Measurements from ENCODE around the gene LRIT2. TPM values are rescaled to one million over a fixed set of nuclear protein-coding genes. Genes with fewer than 3 reads are reported as not detected.

LRIT2 gene
- total RNA-seq, 2 donors from 2014 or later = not detected

- H3K4me3 Mint-ChIP-seq = no peak overlapping the region
- H3K9me3 Mint-ChIP-seq = no peaks in the 10 kb centered on the region
Measured at GRCh38 chr10:84208023-84208422, 17.3 kb downstream of the LRIT2 start.

GRCh38 chr10:84205853-84206525 is 19.4 kb downstream of the LRIT2 start:
- Mint-ChIP-seq H3K4me3 (no peak overlapping the region), H3K4me1 (ENCODE audit: low read depth in 2 of 2) (peaks cover 0 to 5% of the 10 kb centered on the region in 2 donors), H3K27me3 (peaks cover 0 to 4% of the 10 kb centered on the region in 2 donors), H3K9me3 (no peaks in the 10 kb centered on the region), H3K27ac (no peak overlapping the region), H3K36me3 (no peaks in the 10 kb centered on the region)
- ATAC-seq (no peak), DNase-seq (ENCODE audit: low spot score) (peak; percentile 51)

More at GRCh38 chr10:84208023-84208422, 17.3 kb downstream of the LRIT2 start:
- H3K4me1 Mint-ChIP-seq (ENCODE audit: low read depth in 2 of 2) = peaks cover 0 to 5% of the 10 kb centered on the region in 2 donors
- DNase-seq (ENCODE audit: low spot score) (peak; percentile 45), ATAC-seq (no peak)
- H3K27ac Mint-ChIP-seq = no peak overlapping the region
- no peaks in the 10 kb centered on the region for H3K36me3 Mint-ChIP-seq
- peaks cover 0 to 4% of the 10 kb centered on the region in 2 donors for H3K27me3 Mint-ChIP-seq

DNA sequence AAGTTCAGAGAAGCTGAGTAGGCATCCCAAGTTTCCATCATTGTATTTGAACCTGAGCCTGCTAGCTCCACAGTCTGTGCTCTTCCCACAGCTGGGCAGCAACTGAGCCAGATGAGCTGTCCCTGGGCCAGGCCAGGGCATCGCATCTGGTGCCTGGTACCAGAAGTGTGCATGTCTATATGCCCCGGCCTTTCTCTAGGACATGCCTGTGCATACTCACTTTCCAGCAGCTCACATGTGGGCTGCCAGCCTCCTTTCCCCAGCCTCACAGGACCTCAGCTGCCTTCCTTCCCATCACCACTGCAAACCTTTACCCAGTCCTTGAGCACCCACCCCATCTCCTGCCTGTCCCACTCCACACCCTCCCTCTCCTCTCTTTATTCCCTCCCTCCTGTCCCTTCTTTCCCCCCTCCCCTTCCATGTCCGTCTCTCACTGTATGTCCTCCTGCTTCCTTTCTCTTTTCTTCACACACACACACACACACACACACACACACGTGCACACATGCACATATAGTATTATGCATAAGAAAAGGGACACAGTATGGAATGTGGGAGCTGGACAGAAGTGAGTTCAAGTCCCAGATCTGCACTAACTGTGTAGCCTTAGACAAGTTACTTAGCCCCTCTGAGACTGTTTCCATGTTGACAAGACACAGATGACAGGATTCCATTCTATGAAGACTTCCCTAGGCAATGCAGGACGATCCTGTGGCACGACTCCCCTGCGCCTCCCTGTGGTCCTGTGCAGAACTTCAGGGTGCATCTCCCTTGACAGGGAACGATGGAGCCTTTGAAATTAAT is 20.1 kb downstream of the LRIT2 start:
- Mint-ChIP-seq H3K4me1 (ENCODE audit: low read depth in 2 of 2) (peaks cover 0 to 5% of the 10 kb centered on the region in 2 donors), H3K4me3 (no peak overlapping the region), H3K27me3 (peaks cover 0 to 4% of the 10 kb centered on the region in 2 donors), H3K27ac (no peak overlapping the region), H3K36me3 (no peaks in the 10 kb centered on the region), H3K9me3 (no peaks in the 10 kb centered on the region)
- ATAC-seq (peak; percentile 68 to 74), DNase-seq (ENCODE audit: low spot score) (peak; percentile 64)

DNA sequence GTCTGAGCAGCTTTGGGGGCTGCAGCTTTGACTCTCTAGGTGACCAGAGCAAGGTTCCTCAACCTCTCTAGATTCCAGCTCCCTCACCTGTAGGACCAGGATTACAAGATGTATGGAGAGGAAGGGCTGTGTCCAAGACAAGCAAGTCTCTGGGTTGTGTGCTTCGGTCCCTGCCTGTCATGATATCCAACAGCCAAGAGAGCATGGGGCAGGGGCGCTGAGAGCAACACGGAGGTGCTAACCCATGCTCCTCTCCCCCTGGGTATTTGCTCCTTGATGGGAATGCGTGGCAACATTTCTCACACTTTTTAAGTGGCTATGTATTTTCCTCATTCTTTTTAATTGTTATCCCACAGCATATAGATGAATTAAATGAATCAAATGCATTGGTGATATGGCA is 20.7 kb downstream of the LRIT2 start:
- DNase-seq (ENCODE audit: low spot score) = peak; percentile 20
- Mint-ChIP-seq H3K36me3 (no peaks in the 10 kb centered on the region), H3K4me1 (ENCODE audit: low read depth in 2 of 2) (peaks cover 0 to 5% of the 10 kb centered on the region in 2 donors), H3K4me3 (no peak overlapping the region), H3K27ac (no peak overlapping the region), H3K9me3 (no peaks in the 10 kb centered on the region), H3K27me3 (peaks cover 0 to 4% of the 10 kb centered on the region in 2 donors)
- no peak for ATAC-seq

DNA sequence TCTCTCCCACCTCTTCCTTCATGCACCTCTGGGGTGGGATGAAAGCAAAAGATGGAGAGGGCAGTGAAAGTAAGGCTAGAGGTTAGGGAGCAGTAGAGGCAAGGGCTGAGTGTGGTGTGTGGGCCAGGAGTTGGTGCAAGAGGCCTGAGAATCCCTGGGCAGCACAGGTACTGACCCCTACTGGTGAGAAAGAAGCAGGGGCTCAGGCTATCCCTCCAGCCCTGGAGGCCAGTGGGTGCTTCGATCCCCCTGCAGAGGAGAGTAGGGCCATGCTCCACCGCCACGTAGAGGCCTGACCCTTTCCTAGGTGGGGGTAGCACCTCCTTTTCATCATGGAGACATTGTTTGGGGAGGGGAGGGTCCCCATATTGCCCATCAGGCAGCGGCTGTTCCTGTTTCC is 21.2 kb downstream of the LRIT2 start:
- peaks cover 0 to 4% of the 10 kb centered on the region in 2 donors for H3K27me3 Mint-ChIP-seq
- no peak overlapping the region for H3K4me3 Mint-ChIP-seq
- ATAC-seq (peak in 1 of 2 donors; percentile 37), DNase-seq (ENCODE audit: low spot score) (peak; percentile 35)
- H3K9me3 Mint-ChIP-seq = no peaks in the 10 kb centered on the region
- no peak overlapping the region for H3K27ac Mint-ChIP-seq
- no peaks in the 10 kb centered on the region for H3K36me3 Mint-ChIP-seq
- peaks cover 0 to 5% of the 10 kb centered on the region in 2 donors for H3K4me1 Mint-ChIP-seq (ENCODE audit: low read depth in 2 of 2)

DNA sequence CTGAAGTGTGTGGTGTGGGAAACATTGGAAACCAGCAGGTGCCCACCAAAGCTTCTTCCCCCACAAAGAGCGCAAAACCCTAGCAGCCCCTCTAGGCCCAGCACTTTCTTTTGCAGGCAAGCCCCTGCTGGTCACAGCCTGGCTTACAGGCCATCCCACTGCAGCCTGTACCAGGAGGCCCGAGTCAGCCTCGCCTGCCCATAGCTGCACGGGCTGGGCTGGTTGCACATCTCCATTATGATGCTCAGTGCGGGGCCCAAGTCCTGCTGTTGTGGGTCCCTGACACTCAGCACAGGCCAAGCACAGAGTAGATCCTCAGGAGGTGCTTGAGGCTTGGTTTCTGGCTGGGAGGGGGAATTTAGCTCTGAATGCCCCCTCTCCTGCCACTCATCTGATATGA is 23.0 kb downstream of the LRIT2 start:
- DNase-seq (ENCODE audit: low spot score) (peak; percentile 26), ATAC-seq (no peak)
- H3K9me3 Mint-ChIP-seq = no peaks in the 10 kb centered on the region
- no peak overlapping the region for H3K27ac Mint-ChIP-seq
- H3K4me3 Mint-ChIP-seq = no peak overlapping the region
- no peaks in the 10 kb centered on the region for H3K36me3 Mint-ChIP-seq
- H3K27me3 Mint-ChIP-seq = peaks cover 0 to 4% of the 10 kb centered on the region in 2 donors
- H3K4me1 Mint-ChIP-seq (ENCODE audit: low read depth in 2 of 2) = peaks cover 0 to 5% of the 10 kb centered on the region in 2 donors

GRCh38 chr10:84201682-84202081 is 23.7 kb downstream of the LRIT2 start:
- H3K27ac Mint-ChIP-seq = no peak overlapping the region
- H3K27me3 Mint-ChIP-seq = peaks cover 0 to 2% of the 10 kb centered on the region in 2 donors
- DNase-seq (ENCODE audit: low spot score) (peak; percentile 29), ATAC-seq (no peak)
- H3K4me1 Mint-ChIP-seq (ENCODE audit: low read depth in 2 of 2) = peaks cover 0 to 5% of the 10 kb centered on the region in 2 donors
- no peaks in the 10 kb centered on the region for H3K9me3 Mint-ChIP-seq
- H3K36me3 Mint-ChIP-seq = no peaks in the 10 kb centered on the region
- H3K4me3 Mint-ChIP-seq = no peak overlapping the region

GRCh38 chr10:84201244-84201606 is 24.1 kb downstream of the LRIT2 start:
- Mint-ChIP-seq H3K4me1 (ENCODE audit: low read depth in 2 of 2) (peaks cover 0 to 5% of the 10 kb centered on the region in 2 donors), H3K9me3 (no peaks in the 10 kb centered on the region), H3K27me3 (no peaks in the 10 kb centered on the region), H3K36me3 (no peaks in the 10 kb centered on the region), H3K27ac (no peak overlapping the region), H3K4me3 (no peak overlapping the region)
- DNase-seq (ENCODE audit: low spot score) = peak; percentile 18
- ATAC-seq = no peak

DNA sequence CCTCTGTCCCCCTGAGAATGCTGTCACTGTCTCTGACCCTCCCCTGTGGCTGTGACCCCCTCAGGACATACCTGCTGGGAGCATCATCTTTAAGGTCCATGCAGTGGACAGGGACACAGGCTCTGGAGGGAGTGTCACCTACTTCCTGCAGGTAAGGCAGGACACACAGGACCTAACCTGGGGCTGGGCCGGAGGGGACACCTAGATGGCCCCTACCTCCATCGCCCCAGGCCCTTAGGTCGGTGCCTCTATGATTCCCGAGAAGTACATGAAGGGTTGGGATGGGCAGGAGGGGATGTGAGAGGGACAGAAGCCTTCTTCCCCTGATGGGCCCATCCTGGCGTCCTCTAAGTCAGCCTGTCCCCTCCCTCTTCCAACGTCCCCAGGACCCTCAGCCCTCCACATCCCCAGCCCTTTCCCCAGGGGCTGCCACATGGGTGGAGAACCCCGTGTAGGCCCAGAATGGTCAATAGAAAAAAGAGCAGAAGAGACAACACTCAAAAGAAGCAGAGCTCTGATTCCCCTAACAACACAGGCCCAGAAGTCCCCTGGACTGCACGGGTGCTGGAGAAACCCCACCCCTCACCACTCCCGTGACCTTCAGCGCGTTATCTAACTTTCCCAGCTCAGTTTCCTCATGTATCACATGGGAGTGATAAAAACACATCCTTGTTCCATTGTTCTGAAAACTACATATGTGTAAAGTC is 24.7 kb downstream of the LRIT2 start:
- H3K36me3 Mint-ChIP-seq = no peaks in the 10 kb centered on the region
- ATAC-seq (no peak), DNase-seq (ENCODE audit: low spot score) (peak; percentile 44)
- peaks cover 0 to 4% of the 10 kb centered on the region in 2 donors for H3K4me1 Mint-ChIP-seq (ENCODE audit: low read depth in 2 of 2)
- H3K27ac Mint-ChIP-seq = no peak overlapping the region
- no peak overlapping the region for H3K4me3 Mint-ChIP-seq
- H3K9me3 Mint-ChIP-seq = no peaks in the 10 kb centered on the region
- H3K27me3 Mint-ChIP-seq = no peaks in the 10 kb centered on the region

- Mint-ChIP-seq H3K27me3 (no peaks in the 10 kb centered on the region), H3K4me3 (no peak overlapping the region), H3K4me1 (ENCODE audit: low read depth in 2 of 2) (no peaks in the 10 kb centered on the region), H3K9me3 (no peaks in the 10 kb centered on the region), H3K27ac (no peak overlapping the region), H3K36me3 (no peaks in the 10 kb centered on the region)
- ATAC-seq (no peak), DNase-seq (ENCODE audit: low spot score) (peak; percentile 2)
Measured at GRCh38 chr10:84198206-84198915, 27.0 kb downstream of the LRIT2 start.

DNA sequence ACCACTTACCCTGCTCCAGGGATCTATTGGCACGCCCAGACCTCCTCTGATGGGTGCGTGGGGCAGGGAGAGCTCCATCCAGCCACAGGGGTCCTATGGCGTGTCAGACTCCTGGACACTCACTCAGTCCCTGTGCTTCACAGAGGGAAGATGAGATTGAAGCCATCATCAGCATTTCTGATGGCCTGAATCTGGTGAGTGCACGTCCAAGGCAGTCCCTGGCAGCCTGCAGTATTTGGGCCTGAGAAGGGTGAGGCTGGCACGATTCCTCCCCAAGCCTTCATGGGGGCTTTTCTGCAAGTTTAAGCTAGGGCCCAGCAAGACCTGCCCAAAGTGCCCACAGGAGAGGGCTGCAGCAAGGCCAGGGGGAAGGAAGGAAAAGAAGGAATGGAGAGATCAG is 27.7 kb downstream of the LRIT2 start:
- H3K36me3 Mint-ChIP-seq = no peaks in the 10 kb centered on the region

GRCh38 chr10:84196941-84197340 is 28.4 kb downstream of the LRIT2 start:
- no peak for DNase-seq (ENCODE audit: low spot score)
- Mint-ChIP-seq H3K4me1 (ENCODE audit: low read depth in 2 of 2) (no peaks in the 10 kb centered on the region), H3K36me3 (no peaks in the 10 kb centered on the region), H3K4me3 (no peak overlapping the region), H3K9me3 (no peaks in the 10 kb centered on the region), H3K27me3 (no peaks in the 10 kb centered on the region), H3K27ac (no peak overlapping the region)
- no peak for ATAC-seq

More for the DNA sequence above, 27.7 kb downstream of the LRIT2 start:
- H3K27ac Mint-ChIP-seq = no peak overlapping the region
- no peaks in the 10 kb centered on the region for H3K9me3 Mint-ChIP-seq
- H3K27me3 Mint-ChIP-seq = no peaks in the 10 kb centered on the region
- no peaks in the 10 kb centered on the region for H3K4me1 Mint-ChIP-seq (ENCODE audit: low read depth in 2 of 2)
- ATAC-seq (no peak), DNase-seq (ENCODE audit: low spot score) (peak; percentile 15)
- no peak overlapping the region for H3K4me3 Mint-ChIP-seq

DNA sequence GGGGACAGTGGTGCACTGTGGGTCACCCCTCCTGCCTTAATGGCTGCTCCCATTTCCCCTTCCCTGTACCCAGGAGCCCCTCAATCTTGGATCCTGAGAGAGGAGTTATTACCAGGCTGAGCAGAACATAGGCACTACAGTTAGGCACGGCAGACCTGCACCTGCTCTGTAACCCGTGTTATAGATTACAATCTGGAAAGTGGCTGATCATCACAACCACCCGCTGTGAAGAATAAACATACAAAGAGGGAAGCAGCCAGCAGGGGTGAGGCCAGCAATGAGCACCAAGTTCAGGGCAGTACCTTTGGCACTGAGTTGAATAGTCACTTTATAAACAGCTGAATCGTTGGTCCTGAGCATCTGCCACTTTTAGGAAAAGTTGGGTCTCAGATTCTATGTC is 29.3 kb downstream of the LRIT2 start:
- no peaks in the 10 kb centered on the region for H3K36me3 Mint-ChIP-seq
- ATAC-seq (no peak), DNase-seq (ENCODE audit: low spot score) (peak; percentile 29)
- no peaks in the 10 kb centered on the region for H3K9me3 Mint-ChIP-seq
- H3K4me3 Mint-ChIP-seq = no peak overlapping the region
- no peak overlapping the region for H3K27ac Mint-ChIP-seq
- H3K4me1 Mint-ChIP-seq (ENCODE audit: low read depth in 2 of 2) = peaks cover 5 to 6% of the 10 kb centered on the region in 2 donors
- H3K27me3 Mint-ChIP-seq = no peaks in the 10 kb centered on the region
